ENCODE results near the gene BDKRB2. TPM values are rescaled to one million over a fixed set of nuclear protein-coding genes. Genes with fewer than 3 reads are reported as not detected.

The BDKRB2 gene
- total RNA-seq, 1 experiment from 2014 or later, result 0.15 TPM

- WGBS (ENCODE audit: extremely low coverage, insufficient read length, low lambda C conversion rate), result no CpG with 5 or more reads among the region's 4 CpGs
- Histone ChIP-seq H3K79me2 (ENCODE audit: insufficient read depth, low read length) (no peaks in the 10 kb centered on the region), H2BK15ac (ENCODE audit: low read depth, low read length) (no peak overlapping the region), H3K27ac (ENCODE audit: insufficient read length, low read depth, low read length) (no peak overlapping the region), H3K23ac (ENCODE audit: insufficient read length, low read depth, low read length) (no peak overlapping the region), H4K20me1 (ENCODE audit: control insufficient read depth, insufficient read depth, insufficient read length) (no peaks in the 10 kb centered on the region), H3K18ac (ENCODE audit: insufficient read length, low read depth, low read length) (no peak overlapping the region), H4K91ac (ENCODE audit: insufficient read length, low read depth, low read length) (no peak overlapping the region), H3K23me2 (ENCODE audit: insufficient read length, low read depth, low read length, poor library complexity, severe bottlenecking) (no peaks in the 10 kb centered on the region), H3K9ac (ENCODE audit: extremely low read depth, insufficient read length, low read length) (no peak overlapping the region), H3K4me2 (ENCODE audit: insufficient read depth, insufficient read length, low read length) (no peak overlapping the region), H4K5ac (ENCODE audit: insufficient read length, low read depth, low read length) (no peak overlapping the region), H2BK12ac (ENCODE audit: insufficient read length, low read depth, low read length) (no peak overlapping the region), H3K4me1 (ENCODE audit: insufficient read depth, low read length) (no peaks in the 10 kb centered on the region), H3K27me3 (ENCODE audit: insufficient read depth, low read length) (no peaks in the 10 kb centered on the region), H3K79me1 (ENCODE audit: insufficient read depth, low read depth, low read length, poor library complexity, severe bottlenecking) (no peaks in the 10 kb centered on the region), H2BK20ac (ENCODE audit: low read depth, low read length, poor library complexity, severe bottlenecking) (no peak overlapping the region), H2BK5ac (ENCODE audit: insufficient read length, low read length) (no peak overlapping the region), H4K8ac (replicated peaks; ENCODE audit: insufficient read length, low read depth, low read length) (no peak overlapping the region), H3K14ac (ENCODE audit: insufficient read depth, low read length) (no peak overlapping the region), H2AK5ac (ENCODE audit: insufficient read length, low read length) (no peak overlapping the region), H2AFZ (ENCODE audit: low read length) (no peak overlapping the region), H3T11ph (ENCODE audit: low read length) (no peak overlapping the region), H2BK120ac (ENCODE audit: low read depth, low read length, poor library complexity, severe bottlenecking) (no peak overlapping the region), H3K56ac (ENCODE audit: insufficient read length, low read depth, low read length) (no peak overlapping the region), H3K9me3 (ENCODE audit: control insufficient read depth, low read depth, low read length) (no peaks in the 10 kb centered on the region), H3K4ac (ENCODE audit: low read depth, low read length) (no peak overlapping the region)
- peak; percentile 14 for DNase-seq
- Mint-ChIP-seq H3K4me3 (no peak overlapping the region), H3K27me3 (ENCODE audit: low read depth) (peaks cover 11% of the 10 kb centered on the region), H3K36me3 (ENCODE audit: insufficient read depth in 1 of 3, low read depth in 3 of 3) (no peaks in the 10 kb centered on the region), H3K4me1 (peaks cover 0 to 3% of the 10 kb centered on the region in 2 experiments; a peak in 1 of 4 replicates), H3K9me3 (no peaks in the 10 kb centered on the region), H3K27ac (no peak overlapping the region)
- TF ChIP-seq, protein P1, sequence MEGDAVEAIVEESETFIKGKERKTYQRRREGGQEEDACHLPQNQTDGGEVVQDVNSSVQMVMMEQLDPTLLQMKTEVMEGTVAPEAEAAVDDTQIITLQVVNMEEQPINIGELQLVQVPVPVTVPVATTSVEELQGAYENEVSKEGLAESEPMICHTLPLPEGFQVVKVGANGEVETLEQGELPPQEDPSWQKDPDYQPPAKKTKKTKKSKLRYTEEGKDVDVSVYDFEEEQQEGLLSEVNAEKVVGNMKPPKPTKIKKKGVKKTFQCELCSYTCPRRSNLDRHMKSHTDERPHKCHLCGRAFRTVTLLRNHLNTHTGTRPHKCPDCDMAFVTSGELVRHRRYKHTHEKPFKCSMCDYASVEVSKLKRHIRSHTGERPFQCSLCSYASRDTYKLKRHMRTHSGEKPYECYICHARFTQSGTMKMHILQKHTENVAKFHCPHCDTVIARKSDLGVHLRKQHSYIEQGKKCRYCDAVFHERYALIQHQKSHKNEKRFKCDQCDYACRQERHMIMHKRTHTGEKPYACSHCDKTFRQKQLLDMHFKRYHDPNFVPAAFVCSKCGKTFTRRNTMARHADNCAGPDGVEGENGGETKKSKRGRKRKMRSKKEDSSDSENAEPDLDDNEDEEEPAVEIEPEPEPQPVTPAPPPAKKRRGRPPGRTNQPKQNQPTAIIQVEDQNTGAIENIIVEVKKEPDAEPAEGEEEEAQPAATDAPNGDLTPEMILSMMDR (conservative IDR thresholded peaks at IDR 0.05), result no peak
Observed at GRCh38 chr14:96168581-96168980, 36.1 kb upstream of the BDKRB2 start.
